GM23338 (cell line): ENCODE data around the gene ZFP90. TPM values are rescaled to one million over a fixed set of nuclear protein-coding genes. Genes with fewer than 3 reads are reported as not detected.

Source experiments
- ATAC-seq: fragments of 200-7000 bp; cut with Tn5 transposase; 3 replicates; pipeline ENCODE4 v1.9.1; 2020
- DNase-seq: peaks from one replicate; pipeline ENCODE4 v3.0.0-alpha.2; 2015; ENCODE audit warnings: low spot score
- H2AFZ ChIP-seq: fragments of 200-600 bp; sonication (generic); 2 replicates; pipeline ENCODE4 v1.8.0; 2016; ENCODE audit warnings: antibody characterized with exemption, mild to moderate bottlenecking, moderate library complexity
- H3F3A ChIP-seq: fragments of 200-600 bp; sonication (generic); replicated peaks from 2 replicates; pipeline ENCODE4 v1.8.0; 2017; ENCODE audit warnings: antibody characterized with exemption, mixed run types, low read depth
- H3K27ac ChIP-seq: fragments of 200-600 bp; sonication (generic); 2 replicates; pipeline ENCODE4 v1.6.1; 2016; ENCODE audit warnings: low read depth
- H3K27me3 ChIP-seq: fragments of 200-600 bp; sonication (generic); 2 replicates; pipeline ENCODE4 v1.8.0; 2016; ENCODE audit warnings: mild to moderate bottlenecking, mixed run types, moderate library complexity; ENCODE audit not compliant: insufficient read depth
- H3K36me3 ChIP-seq: fragments of 200-600 bp; sonication (generic); 2 replicates; pipeline ENCODE4 v1.8.0; 2016; ENCODE audit warnings: mild to moderate bottlenecking; ENCODE audit not compliant: insufficient read depth
- H3K4me1 ChIP-seq: fragments of 200-600 bp; sonication (generic); 2 replicates; pipeline ENCODE4 v1.8.0; 2016; ENCODE audit warnings: mild to moderate bottlenecking, moderate library complexity; ENCODE audit not compliant: insufficient read depth
- H3K4me2 ChIP-seq: fragments of 200-600 bp; sonication (generic); 2 replicates; pipeline ENCODE4 v1.7.1; 2017; ENCODE audit warnings: mixed run types
- H3K4me3 ChIP-seq: fragments of 200-600 bp; sonication (generic); 2 replicates; pipeline ENCODE4 v1.6.1; 2016; ENCODE audit warnings: mixed run types
- H3K79me2 ChIP-seq: fragments of 200-600 bp; sonication (generic); replicated peaks from 2 replicates; pipeline ENCODE4 v1.8.0; 2017; ENCODE audit warnings: mild to moderate bottlenecking; ENCODE audit not compliant: insufficient read depth
- H3K9me2 ChIP-seq: fragments of 200-600 bp; sonication (generic); 2 replicates; pipeline ENCODE4 v1.8.0; 2017; ENCODE audit not compliant: insufficient read depth
- H4K20me1 ChIP-seq: fragments of 200-600 bp; sonication (generic); replicated peaks from 2 replicates; pipeline ENCODE4 v1.8.0; 2017; ENCODE audit warnings: mild to moderate bottlenecking; ENCODE audit not compliant: insufficient read depth
- H3K27ac Mint-ChIP-seq: 2 replicates; pipeline ENCODE4 v1.8.0; 2020; ENCODE audit warnings: inconsistent platforms, mild to moderate bottlenecking, moderate library complexity, mixed read lengths
- H3K27me3 Mint-ChIP-seq: 3 replicates; pipeline ENCODE4 v1.8.0; 2022; ENCODE audit warnings: low read depth, mild to moderate bottlenecking, moderate library complexity, mixed read lengths, inconsistent platforms; ENCODE audit not compliant: insufficient read depth, poor library complexity
- H3K36me3 Mint-ChIP-seq: 3 replicates; pipeline ENCODE4 v1.8.0; 2021; ENCODE audit warnings: low read depth, mild to moderate bottlenecking, inconsistent platforms, moderate library complexity, mixed read lengths
- H3K4me1 Mint-ChIP-seq: 3 replicates; pipeline ENCODE4 v1.8.0; 2020; ENCODE audit warnings: mild to moderate bottlenecking, inconsistent platforms, mixed read lengths
- H3K4me3 Mint-ChIP-seq: 3 replicates; pipeline ENCODE4 v1.8.0; 2021; ENCODE audit warnings: moderate library complexity, mild to moderate bottlenecking, inconsistent platforms, mixed read lengths
- H3K9me3 Mint-ChIP-seq: 3 replicates; pipeline ENCODE4 v1.8.0; 2020; ENCODE audit warnings: moderate library complexity, mild to moderate bottlenecking, inconsistent platforms, mixed read lengths
- CREB1 ChIP-seq: fragments of 250-450 bp; sonication (Bioruptor Pico); IDR thresholded peaks from 2 replicates; pipeline ENCODE4 v1.5.0; 2020; ENCODE audit warnings: low read depth, mild to moderate bottlenecking, moderate library complexity
- CTCF ChIP-seq, 2 experiments: fragments of 200-600 bp in 1 of 2; sonication (generic) in 1 of 2; conservative IDR thresholded peaks; 2 replicates each; pipeline versions ENCODE4 v1.5.1 to v1.6.1; 2016 to 2017; ENCODE audit warnings: antibody characterized with exemption in 2 of 2, low read depth in 2 of 2, mild to moderate bottlenecking in 2 of 2, moderate library complexity in 1 of 2
- EZH2 ChIP-seq: fragments of 200-600 bp; sonication (generic); IDR thresholded peaks from one replicate; pipeline ENCODE4 v1.8.0; 2017; ENCODE audit warnings: antibody characterized with exemption, mild to moderate bottlenecking, low read depth; ENCODE audit not compliant: unreplicated experiment
- EZH2phosphoT487 ChIP-seq: fragments of 200-600 bp; sonication (generic); IDR thresholded peaks from one replicate; pipeline ENCODE4 v1.8.1; 2018; ENCODE audit warnings: antibody characterized with exemption; ENCODE audit not compliant: unreplicated experiment
- JUNB ChIP-seq: IDR thresholded peaks from one replicate; pipeline ENCODE4 v1.6.1; 2016; ENCODE audit warnings: antibody characterized with exemption; ENCODE audit not compliant: unreplicated experiment
- NANOG ChIP-seq: IDR thresholded peaks from 2 replicates; pipeline ENCODE4 v1.6.1; 2016; ENCODE audit warnings: antibody characterized with exemption, borderline replicate concordance
- POLR2AphosphoS5 ChIP-seq: IDR thresholded peaks from 2 replicates; pipeline ENCODE4 v1.6.1; 2016; ENCODE audit warnings: antibody characterized with exemption, low read depth
- STAT1 ChIP-seq: IDR thresholded peaks from one replicate; pipeline ENCODE4 v1.6.1; 2016; ENCODE audit warnings: antibody characterized with exemption; ENCODE audit not compliant: unreplicated experiment
- ZNF114 ChIP-seq: fragments of 250-450 bp; sonication (Bioruptor Pico); IDR thresholded peaks from 2 replicates; pipeline ENCODE4 v1.5.0; 2020; ENCODE audit warnings: mild to moderate bottlenecking, moderate library complexity
- ZNF331 ChIP-seq: fragments of 250-450 bp; sonication (Bioruptor Pico); IDR thresholded peaks from 2 replicates; pipeline ENCODE4 v1.5.0; 2020; ENCODE audit warnings: low read depth, mild to moderate bottlenecking, moderate library complexity
- polyA plus RNA-seq: library from polyadenylated mRNA; unstranded; fragments of >200 nt; fragmentation: Nextera tagmentation; extraction: Ambion mirVana; gene quantifications from 2 replicates; pipeline ENCODE4 v1.2.1, GENCODE V29; 2016
- total RNA-seq: library from RNA; depleted of rRNA; stranded (reverse); fragments of >200 nt; shearing (Covaris generic); gene quantifications from 2 replicates; pipeline ENCODE4 v1.2.3, GENCODE V29; 2014
- TF ChIP-seq, protein P1 (sequence below): IDR thresholded peaks from one replicate; pipeline ENCODE4 v1.6.1; 2018; ENCODE audit warnings: antibody characterized with exemption; ENCODE audit not compliant: unreplicated experiment
- TF ChIP-seq, protein P2 (sequence below): IDR thresholded peaks from 2 replicates; pipeline ENCODE4 v1.6.1; 2016; ENCODE audit warnings: antibody characterized with exemption

The ZFP90 gene
- total and polyA plus RNA-seq, 2 experiments from 2014 or later, result 12.8 to 14.6 TPM

DNA sequence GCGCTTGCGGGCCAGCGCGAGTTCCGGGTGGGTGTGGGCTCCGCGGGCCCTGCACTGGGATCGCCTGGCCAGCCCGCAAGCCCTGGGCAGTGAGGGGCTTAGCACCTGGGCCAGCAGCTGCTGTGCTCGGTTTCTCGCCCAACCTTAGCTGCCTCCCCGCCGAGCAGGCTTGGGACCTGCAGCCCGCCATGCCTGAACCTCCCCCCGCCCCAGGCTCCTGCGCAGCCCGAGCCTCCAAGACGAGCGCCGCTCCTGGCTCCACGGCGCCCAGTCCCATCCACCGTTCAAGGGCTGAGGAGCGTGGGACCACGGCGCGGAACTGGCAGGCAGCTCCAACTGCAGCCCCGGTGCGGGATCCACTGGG lies 12.3 kb upstream of the ZFP90 start:
- Histone ChIP-seq H4K20me1 (no peaks in the 10 kb centered on the region), H3K27me3 (peaks cover 23% of the 10 kb centered on the region), H3K27ac (no peak overlapping the region), H3K79me2 (no peaks in the 10 kb centered on the region), H3K9me2 (no peaks in the 10 kb centered on the region), H3K36me3 (no peaks in the 10 kb centered on the region), H2AFZ (no peak overlapping the region; the same call in 1 of the 2 replicates), H3K4me1 (peaks cover 17% of the 10 kb centered on the region), H3F3A (0 out of 2 replicates have a peak, but pooled peaks cover 2% of the 10 kb centered on the region), H3K4me2 (no peak overlapping the region), H3K4me3 (no peak overlapping the region)
- ATAC-seq (no peak), DNase-seq (no peak)
- no peak overlapping the region for H3K27ac Mint-ChIP-seq
- peaks cover 20% of the 10 kb centered on the region for H3K9me3 Mint-ChIP-seq
- peaks cover 9% of the 10 kb centered on the region for H3K36me3 Mint-ChIP-seq
- no peak overlapping the region for H3K4me3 Mint-ChIP-seq
- peaks cover 13% of the 10 kb centered on the region for H3K4me1 Mint-ChIP-seq
- TF ChIP-seq ZNF114 (CRISPR knock-in tag), result no peak
- no peak for TF ChIP-seq CTCF (conservative IDR thresholded peaks at IDR 0.05; ENCODE audit: low read depth in 2 of 2)
- TF ChIP-seq, protein P1, sequence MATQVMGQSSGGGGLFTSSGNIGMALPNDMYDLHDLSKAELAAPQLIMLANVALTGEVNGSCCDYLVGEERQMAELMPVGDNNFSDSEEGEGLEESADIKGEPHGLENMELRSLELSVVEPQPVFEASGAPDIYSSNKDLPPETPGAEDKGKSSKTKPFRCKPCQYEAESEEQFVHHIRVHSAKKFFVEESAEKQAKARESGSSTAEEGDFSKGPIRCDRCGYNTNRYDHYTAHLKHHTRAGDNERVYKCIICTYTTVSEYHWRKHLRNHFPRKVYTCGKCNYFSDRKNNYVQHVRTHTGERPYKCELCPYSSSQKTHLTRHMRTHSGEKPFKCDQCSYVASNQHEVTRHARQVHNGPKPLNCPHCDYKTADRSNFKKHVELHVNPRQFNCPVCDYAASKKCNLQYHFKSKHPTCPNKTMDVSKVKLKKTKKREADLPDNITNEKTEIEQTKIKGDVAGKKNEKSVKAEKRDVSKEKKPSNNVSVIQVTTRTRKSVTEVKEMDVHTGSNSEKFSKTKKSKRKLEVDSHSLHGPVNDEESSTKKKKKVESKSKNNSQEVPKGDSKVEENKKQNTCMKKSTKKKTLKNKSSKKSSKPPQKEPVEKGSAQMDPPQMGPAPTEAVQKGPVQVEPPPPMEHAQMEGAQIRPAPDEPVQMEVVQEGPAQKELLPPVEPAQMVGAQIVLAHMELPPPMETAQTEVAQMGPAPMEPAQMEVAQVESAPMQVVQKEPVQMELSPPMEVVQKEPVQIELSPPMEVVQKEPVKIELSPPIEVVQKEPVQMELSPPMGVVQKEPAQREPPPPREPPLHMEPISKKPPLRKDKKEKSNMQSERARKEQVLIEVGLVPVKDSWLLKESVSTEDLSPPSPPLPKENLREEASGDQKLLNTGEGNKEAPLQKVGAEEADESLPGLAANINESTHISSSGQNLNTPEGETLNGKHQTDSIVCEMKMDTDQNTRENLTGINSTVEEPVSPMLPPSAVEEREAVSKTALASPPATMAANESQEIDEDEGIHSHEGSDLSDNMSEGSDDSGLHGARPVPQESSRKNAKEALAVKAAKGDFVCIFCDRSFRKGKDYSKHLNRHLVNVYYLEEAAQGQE, result no peak
- TF ChIP-seq NANOG, result no peak
- TF ChIP-seq STAT1, result no peak
- no peak for TF ChIP-seq ZNF331 (CRISPR knock-in tag)
- TF ChIP-seq EZH2, result no peak
- no peak for TF ChIP-seq EZH2phosphoT487
- no peak for TF ChIP-seq CREB1
- TF ChIP-seq POLR2AphosphoS5, result no peak
- TF ChIP-seq, protein P2, sequence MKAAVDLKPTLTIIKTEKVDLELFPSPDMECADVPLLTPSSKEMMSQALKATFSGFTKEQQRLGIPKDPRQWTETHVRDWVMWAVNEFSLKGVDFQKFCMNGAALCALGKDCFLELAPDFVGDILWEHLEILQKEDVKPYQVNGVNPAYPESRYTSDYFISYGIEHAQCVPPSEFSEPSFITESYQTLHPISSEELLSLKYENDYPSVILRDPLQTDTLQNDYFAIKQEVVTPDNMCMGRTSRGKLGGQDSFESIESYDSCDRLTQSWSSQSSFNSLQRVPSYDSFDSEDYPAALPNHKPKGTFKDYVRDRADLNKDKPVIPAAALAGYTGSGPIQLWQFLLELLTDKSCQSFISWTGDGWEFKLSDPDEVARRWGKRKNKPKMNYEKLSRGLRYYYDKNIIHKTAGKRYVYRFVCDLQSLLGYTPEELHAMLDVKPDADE, result no peak
- no peak for TF ChIP-seq JUNB
- H3K27me3 Mint-ChIP-seq, result peaks cover 33% of the 10 kb centered on the region
